B cell (primary cell): Measurements from ENCODE around the gene KCNH1.

Experiments
- EZH2 ChIP-seq: IDR thresholded peaks from 2 replicates; pipeline ENCODE4 v1.6.1; 2012; ENCODE audit warnings: borderline replicate concordance, low read depth, mild to moderate bottlenecking, moderate library complexity, low read length; ENCODE audit not compliant: insufficient read depth, poor library complexity, severe bottlenecking
- TF ChIP-seq, protein P1 (sequence below): fragments of 200-600 bp; IDR thresholded peaks from one replicate; pipeline ENCODE4 v1.8.0; 2022; ENCODE audit warnings: antibody characterized with exemption, mild to moderate bottlenecking

DNA sequence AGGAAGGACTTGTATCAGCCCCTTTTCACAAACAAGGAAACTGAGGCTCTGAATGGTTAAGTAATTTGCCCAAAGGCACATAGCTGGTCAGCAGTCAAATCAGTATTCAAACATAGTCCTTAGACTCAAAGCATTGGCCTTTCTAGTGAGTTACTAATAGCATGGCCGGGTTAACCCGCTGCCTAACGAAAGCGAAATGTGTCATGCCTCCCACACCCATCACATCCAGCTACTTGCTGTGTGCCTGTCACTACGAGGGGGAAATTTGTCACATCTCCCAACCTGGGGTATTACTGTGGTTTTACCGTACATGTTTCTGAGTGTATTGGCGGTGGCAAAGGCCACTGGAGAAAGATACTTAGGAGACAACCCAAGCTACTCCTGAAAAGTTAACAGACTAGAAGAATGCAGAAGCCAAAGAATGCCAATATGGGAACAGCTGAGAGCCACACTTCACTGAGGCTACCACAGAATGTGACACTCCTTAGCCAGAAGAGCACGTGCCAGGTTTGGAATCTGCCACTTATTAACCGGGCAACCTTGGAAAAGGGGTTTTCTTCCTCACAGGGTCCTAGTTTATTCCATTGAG is 363.5 kb downstream of the KCNH1 start:
- TF ChIP-seq, protein P1, sequence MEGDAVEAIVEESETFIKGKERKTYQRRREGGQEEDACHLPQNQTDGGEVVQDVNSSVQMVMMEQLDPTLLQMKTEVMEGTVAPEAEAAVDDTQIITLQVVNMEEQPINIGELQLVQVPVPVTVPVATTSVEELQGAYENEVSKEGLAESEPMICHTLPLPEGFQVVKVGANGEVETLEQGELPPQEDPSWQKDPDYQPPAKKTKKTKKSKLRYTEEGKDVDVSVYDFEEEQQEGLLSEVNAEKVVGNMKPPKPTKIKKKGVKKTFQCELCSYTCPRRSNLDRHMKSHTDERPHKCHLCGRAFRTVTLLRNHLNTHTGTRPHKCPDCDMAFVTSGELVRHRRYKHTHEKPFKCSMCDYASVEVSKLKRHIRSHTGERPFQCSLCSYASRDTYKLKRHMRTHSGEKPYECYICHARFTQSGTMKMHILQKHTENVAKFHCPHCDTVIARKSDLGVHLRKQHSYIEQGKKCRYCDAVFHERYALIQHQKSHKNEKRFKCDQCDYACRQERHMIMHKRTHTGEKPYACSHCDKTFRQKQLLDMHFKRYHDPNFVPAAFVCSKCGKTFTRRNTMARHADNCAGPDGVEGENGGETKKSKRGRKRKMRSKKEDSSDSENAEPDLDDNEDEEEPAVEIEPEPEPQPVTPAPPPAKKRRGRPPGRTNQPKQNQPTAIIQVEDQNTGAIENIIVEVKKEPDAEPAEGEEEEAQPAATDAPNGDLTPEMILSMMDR: no peak
- TF ChIP-seq EZH2: no peak
